Stimulated activated effector memory CD8-positive, alpha-beta T cell treated with anti-CD3 and anti-CD28 coated beads, Interleukin-12 subunit alpha, Interleukin-12 subunit beta, amount 100 ng/mL, for 72 hours (primary cell): Measurements from ENCODE around the gene CBX5.
A peak's percentile ranks its signal among the peaks of the same experiment; 100 is the strongest.
"Not testable (repeated sequence)": the region's sequence is repeated elsewhere in the genome, so short reads cannot be mapped to it uniquely, and the experiment has no call there.

ENCODE experiments used
- ATAC-seq: fragments of 150-1000 bp; cut with Tn5 transposase; 2 replicates; pipeline ENCODE4 v1.10.0; 2021
- DNase-seq, 2 donors: peaks; one replicate each; pipeline ENCODE4 v3.0.0; 2021 to 2022; ENCODE audit warnings: low spot score in 2 of 2
- H3K27ac Mint-ChIP-seq: one replicate; pipeline ENCODE4 v1.8.0; 2022; ENCODE audit warnings: mild to moderate bottlenecking, mixed read lengths
- H3K36me3 Mint-ChIP-seq: one replicate; pipeline ENCODE4 v1.8.0; 2022; ENCODE audit warnings: mild to moderate bottlenecking, mixed read lengths
- H3K4me1 Mint-ChIP-seq: one replicate; pipeline ENCODE4 v1.8.0; 2022; ENCODE audit warnings: mixed read lengths
- H3K4me3 Mint-ChIP-seq: one replicate; pipeline ENCODE4 v1.8.0; 2022; ENCODE audit warnings: mild to moderate bottlenecking, mixed read lengths
- H3K9me3 Mint-ChIP-seq: one replicate; pipeline ENCODE4 v1.8.0; 2022; ENCODE audit warnings: mixed read lengths

CBX5 gene

DNA sequence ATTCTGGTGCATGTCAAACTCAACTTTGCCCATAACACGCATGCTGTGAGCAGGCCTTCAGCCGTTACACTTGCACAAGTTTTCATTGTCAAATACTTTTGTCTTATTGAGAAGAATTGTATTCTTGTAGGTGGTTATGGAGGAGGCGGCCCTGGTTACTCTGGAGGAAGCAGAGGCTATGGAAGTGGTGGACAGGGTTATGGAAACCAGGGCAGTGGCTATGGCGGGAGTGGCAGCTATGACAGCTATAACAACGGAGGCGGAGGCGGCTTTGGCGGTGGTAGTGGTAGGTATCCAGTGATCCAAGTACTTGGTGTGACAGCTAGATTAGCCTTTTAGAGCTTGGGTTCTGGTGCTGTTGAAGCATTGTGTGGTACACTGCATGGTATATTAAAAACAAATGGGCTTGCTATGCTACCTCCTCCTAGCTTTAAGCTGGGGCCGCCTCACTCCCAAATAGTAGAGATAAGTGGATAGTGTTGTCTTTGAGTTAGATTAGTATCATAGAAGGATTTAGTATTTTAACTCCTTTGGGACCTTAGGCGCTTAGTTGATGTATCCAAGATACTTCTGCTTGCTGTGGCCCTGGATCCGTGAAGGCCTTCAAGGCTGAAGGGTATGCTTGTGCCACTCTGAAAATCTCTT, 3.1 kb upstream of the CBX5 start:
- DNase-seq, result no peak
- ATAC-seq, result no peak
- H3K4me1 Mint-ChIP-seq, result peaks cover 54% of the 10 kb centered on the region
- H3K27ac Mint-ChIP-seq, result no peak overlapping the region
- H3K9me3 Mint-ChIP-seq, result no peaks in the 10 kb centered on the region
- H3K4me3 Mint-ChIP-seq, result no peak overlapping the region
- H3K36me3 Mint-ChIP-seq, result no peaks in the 10 kb centered on the region

DNA sequence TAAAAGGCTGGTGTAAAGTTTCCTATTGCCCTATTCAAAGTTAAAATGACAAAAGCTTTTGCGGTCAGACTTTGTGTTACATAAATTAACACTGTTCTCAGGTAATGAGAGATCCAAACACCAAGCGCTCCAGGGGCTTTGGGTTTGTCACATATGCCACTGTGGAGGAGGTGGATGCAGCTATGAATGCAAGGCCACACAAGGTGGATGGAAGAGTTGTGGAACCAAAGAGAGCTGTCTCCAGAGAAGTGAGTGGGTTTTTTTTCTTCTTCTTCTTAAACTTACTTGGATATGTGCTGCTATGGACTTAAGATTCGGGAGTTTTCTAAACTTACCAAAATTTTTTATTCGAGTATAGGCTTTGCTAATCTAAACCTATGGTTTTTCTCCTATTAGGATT, 1.8 kb upstream of the CBX5 start:
- H3K4me1 Mint-ChIP-seq, result peaks cover 51% of the 10 kb centered on the region
- not testable (repeated sequence) for ATAC-seq, DNase-seq, H3K9me3 Mint-ChIP-seq, H3K27ac Mint-ChIP-seq, H3K4me3 Mint-ChIP-seq, H3K36me3 Mint-ChIP-seq

DNA sequence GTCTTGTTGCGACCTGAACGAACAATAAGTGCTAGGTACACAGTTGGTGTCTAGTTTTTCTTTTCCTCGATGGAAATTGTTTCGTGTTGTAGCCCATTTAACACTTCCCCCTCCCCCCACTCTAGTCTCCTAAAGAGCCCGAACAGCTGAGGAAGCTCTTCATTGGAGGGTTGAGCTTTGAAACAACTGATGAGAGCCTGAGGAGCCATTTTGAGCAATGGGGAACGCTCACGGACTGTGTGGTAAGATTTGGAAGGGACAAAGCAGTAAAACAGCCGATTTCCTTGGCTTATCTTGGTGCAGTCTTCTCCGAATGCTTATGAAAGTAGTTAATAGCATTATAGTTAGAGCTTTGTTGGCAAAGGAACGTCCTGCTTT, 1.3 kb upstream of the CBX5 start:
- not testable (repeated sequence) for H3K9me3 Mint-ChIP-seq, H3K27ac Mint-ChIP-seq, ATAC-seq, DNase-seq, H3K36me3 Mint-ChIP-seq, H3K4me3 Mint-ChIP-seq
- peaks cover 55% of the 10 kb centered on the region for H3K4me1 Mint-ChIP-seq

DNA sequence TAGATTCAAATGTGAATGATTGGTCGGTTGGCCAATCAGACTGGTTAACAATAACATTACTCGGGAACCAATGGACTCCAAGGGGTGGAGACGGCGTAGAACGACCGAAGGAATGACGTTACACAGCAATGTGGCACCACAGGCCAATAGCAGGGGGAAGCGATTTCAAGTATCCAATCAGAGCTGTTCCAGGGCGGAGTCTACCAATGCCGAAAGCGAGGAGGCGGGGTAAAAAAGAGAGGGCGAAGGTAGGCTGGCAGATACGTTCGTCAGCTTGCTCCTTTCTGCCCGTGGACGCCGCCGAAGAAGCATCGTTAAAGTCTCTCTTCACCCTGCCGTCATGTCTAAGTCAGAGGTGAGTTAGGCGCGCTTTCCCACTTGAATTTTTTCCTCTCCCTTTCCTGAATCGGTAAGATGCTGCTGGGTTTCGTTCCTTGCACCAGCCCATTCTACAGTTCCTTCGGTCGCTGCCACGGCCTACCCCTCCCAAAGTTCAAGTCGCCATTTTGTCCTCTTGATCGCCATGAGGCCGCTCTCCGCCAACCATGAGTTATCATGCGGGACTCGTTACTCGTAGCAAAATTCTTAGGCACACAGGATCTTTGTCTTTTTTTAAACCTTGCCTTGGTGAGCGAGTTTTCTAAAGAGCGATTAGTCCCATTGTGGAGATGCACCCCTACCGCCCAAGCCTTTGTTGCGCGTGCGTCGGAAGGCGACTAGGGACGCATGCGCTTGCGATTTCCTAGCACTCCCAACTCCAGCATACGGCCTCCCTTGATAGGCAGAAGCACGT, 742 bp upstream of the CBX5 start, which contains the start of gene HNRNPA1:
Gene HNRNPA1 (plus strand): TSS at position 259 of the 793 bp plus-strand sequence. CDS start 82 bp downstream, at position 341.
- DNase-seq, result peak; percentile 77 to 96
- Mint-ChIP-seq H3K9me3 (no peaks in the 10 kb centered on the region), H3K4me3 (no peak within 1 kb of the TSS), H3K36me3 (no peaks in the 10 kb centered on the region), H3K4me1 (peaks cover 55% of the 10 kb centered on the region), H3K27ac (no peak within 1 kb of the TSS)
- peak; percentile 90 for ATAC-seq

DNA sequence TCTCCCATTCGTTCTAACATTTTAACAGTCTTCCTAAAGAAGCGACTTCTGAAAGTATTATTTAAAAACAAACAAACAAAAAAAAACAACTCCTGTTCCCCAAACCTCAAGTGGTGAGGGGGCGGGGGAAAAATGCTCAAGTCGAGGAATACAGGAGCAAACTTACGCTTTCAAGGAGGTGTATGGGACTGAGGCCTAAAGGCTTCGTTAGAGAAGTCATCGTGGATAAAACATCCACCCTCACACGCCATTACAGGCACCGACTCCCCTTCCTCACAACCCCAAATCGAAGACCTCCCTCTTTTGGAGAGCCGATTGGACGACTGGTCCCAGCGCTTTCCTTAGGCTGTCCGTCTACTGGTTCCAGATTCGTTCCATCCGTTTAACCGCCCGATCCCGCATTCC, 693 bp downstream of the CBX5 start:
- no peak overlapping the region for H3K4me3 Mint-ChIP-seq
- H3K9me3 Mint-ChIP-seq, result no peaks in the 10 kb centered on the region
- no peak overlapping the region for H3K27ac Mint-ChIP-seq
- ATAC-seq (no peak), DNase-seq (no peak)
- H3K4me1 Mint-ChIP-seq, result peaks cover 45% of the 10 kb centered on the region
- no peaks in the 10 kb centered on the region for H3K36me3 Mint-ChIP-seq

DNA sequence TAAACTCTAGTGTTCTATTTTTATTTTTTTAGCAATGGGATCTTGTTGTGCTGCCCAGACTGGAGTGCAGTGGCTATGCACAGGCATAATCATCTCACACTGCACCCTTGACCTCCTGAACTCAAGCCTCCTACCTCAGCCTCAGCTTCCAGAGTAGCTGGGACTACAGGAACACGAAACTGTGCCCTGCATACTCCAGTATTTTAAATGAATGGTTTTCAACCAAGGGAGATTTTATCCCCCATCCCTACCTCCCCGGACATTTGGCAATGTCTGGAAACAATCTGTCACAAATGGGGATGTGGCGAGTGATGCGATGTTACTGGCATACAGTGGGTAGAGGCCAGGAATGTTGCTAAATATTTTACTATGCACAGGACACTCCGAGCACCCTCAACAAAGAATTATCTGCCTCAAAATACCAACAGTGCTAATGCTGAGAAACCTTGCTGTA, 2.1 kb downstream of the CBX5 start:
- H3K4me1 Mint-ChIP-seq, result peaks cover 44% of the 10 kb centered on the region

DNA sequence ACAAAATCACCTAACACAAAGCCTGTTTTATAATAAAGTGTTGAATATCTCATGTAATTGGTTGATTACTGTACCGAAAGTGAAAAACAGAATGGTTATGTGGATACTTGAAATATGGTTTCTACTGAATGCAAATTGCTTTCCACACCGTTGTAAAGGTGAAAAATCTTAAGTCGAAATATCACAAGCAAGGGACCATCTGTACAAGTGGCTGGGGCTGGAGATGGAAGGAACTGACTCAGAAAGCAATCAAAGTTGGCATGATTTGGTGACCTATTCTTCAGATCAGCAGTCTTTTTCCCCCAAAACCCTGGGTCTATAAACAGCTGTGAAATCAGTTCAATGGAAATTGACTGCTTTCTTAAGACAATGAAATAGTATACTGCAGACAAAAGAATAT, 3.6 kb downstream of the CBX5 start:
- DNase-seq (no peak), ATAC-seq (no peak)
- H3K27ac Mint-ChIP-seq, result peak overlapping the region; percentile 58
- H3K9me3 Mint-ChIP-seq, result no peaks in the 10 kb centered on the region
- H3K36me3 Mint-ChIP-seq, result peaks cover 27% of the 10 kb centered on the region
- H3K4me1 Mint-ChIP-seq, result peaks cover 50% of the 10 kb centered on the region
- H3K4me3 Mint-ChIP-seq, result no peak overlapping the region

More for the DNA sequence above, 2.1 kb downstream of the CBX5 start:
- Mint-ChIP-seq H3K4me3 (no peak overlapping the region), H3K9me3 (no peaks in the 10 kb centered on the region), H3K27ac (no peak overlapping the region), H3K36me3 (peaks cover 13% of the 10 kb centered on the region)
- DNase-seq, result no peak
- no peak for ATAC-seq

DNA sequence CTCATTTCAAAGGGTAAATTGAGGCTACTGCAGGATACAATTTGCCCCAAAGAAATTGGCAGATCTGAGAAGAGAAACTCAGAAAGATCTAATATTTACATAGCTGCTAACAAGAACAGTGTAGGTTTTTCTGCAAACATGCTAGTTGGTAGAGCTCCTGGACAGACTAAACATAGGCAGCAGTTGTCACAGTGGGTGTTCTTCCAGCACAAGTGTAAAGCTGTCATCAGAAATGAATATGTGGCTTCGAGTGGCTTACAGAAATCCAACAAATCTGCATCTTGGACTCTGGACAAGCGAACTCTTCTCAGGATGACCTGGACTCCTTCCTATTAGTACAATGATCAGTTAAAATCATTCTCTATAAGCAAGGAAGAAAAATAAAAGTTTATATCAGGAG, 5.9 kb downstream of the CBX5 start:
- no peak overlapping the region for H3K27ac Mint-ChIP-seq
- ATAC-seq, result no peak

DNA sequence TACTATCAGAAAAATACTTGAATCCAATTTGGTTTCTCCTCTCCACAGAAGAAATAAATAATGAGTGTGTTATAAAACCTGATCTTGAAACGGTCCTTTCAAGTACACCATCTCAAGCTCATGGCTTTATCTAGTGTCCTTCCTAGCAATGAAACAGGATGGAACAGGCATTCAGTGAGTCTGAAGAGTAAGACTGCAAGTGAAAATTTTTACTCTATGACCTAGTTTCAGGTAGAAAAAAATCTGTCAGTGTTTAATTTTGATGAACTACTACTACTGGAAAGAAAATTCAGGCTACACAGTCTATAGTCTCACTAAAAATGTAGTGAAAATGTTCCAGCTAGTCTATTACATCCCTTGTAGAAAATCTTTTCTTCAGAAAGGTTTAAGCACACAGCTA, 7.7 kb downstream of the CBX5 start:
- peak; percentile 93 for ATAC-seq
- H3K36me3 Mint-ChIP-seq, result peaks cover 39% of the 10 kb centered on the region
- H3K4me1 Mint-ChIP-seq, result peaks cover 60% of the 10 kb centered on the region
- H3K9me3 Mint-ChIP-seq, result no peaks in the 10 kb centered on the region
- peak overlapping the region; percentile 67 for H3K27ac Mint-ChIP-seq
- peak overlapping the region; percentile 47 for H3K4me3 Mint-ChIP-seq
- DNase-seq, result no peak

More for the DNA sequence above, 5.9 kb downstream of the CBX5 start:
- Mint-ChIP-seq H3K4me1 (peaks cover 70% of the 10 kb centered on the region), H3K9me3 (no peaks in the 10 kb centered on the region), H3K4me3 (no peak overlapping the region), H3K36me3 (peaks cover 39% of the 10 kb centered on the region)
- no peak for DNase-seq

DNA sequence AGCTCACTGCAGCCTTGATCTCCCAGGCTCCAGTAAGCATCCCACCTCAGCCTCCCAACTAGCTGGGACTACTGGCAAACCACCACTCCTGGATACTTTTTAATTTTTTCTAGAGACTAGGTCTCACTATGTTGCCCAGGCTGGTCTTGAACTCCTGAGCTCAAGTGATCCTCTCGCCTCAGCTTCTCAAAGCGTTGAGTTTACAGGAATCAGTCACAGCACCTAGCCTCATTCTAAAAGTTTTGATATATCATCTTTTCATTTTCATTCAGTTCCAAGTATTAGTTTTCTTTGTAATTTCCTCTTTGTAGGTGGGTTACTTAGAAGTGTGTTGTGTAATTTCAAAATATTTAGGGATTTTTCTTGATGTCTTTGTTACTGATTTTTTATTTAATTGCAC, 9.6 kb downstream of the CBX5 start:
- DNase-seq, result no peak
- peak overlapping the region; percentile 86 for H3K27ac Mint-ChIP-seq
- H3K4me3 Mint-ChIP-seq, result peak overlapping the region; percentile 47
- peaks cover 47% of the 10 kb centered on the region for H3K4me1 Mint-ChIP-seq
- no peaks in the 10 kb centered on the region for H3K9me3 Mint-ChIP-seq
- ATAC-seq, result peak; percentile 68
- H3K36me3 Mint-ChIP-seq, result peaks cover 39% of the 10 kb centered on the region

DNA sequence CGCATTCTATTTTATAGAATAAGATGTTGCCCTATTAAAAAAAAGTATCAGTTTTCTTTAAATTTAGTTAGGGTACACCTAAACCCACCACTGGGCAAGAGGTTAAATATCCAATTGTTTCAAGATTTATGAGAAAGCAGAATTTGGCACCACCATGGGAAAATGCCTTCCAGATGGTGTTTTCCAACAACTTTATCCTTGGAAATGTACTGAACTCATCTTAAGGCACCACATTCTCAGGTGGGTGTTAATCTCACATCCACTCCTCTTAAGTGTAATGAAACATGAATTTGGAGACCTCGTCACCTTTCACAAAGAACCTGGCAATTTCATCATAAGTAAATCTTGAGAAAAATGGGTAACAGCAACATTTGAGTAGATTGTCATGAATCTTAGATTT, 13.1 kb downstream of the CBX5 start:
- ATAC-seq (no peak), DNase-seq (no peak)
- Mint-ChIP-seq H3K4me3 (no peak overlapping the region), H3K4me1 (peaks cover 41% of the 10 kb centered on the region), H3K36me3 (peaks cover 17% of the 10 kb centered on the region), H3K9me3 (no peaks in the 10 kb centered on the region), H3K27ac (no peak overlapping the region)

DNA sequence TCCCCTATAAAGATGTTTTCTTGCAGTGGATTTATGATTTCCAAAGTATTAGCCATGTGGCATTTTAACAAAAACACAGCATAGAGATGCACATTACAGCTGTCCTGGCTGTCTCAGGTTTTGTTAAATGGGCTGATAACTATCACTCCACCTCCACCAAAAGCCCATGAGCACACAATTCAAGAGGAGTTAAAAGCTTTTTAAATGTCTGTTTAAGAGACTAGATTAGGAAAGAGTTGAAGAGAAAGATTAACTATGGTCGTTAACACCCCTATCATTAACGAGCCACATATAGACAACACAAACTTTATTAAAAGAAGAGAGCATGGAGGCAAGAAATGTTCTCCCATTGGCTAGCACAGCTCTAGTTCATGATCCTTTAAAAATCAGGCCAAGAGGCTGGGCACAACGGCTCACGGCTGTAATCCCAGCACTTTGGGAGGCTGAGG, 14.5 kb downstream of the CBX5 start:
- H3K4me3 Mint-ChIP-seq, result no peak overlapping the region
- H3K27ac Mint-ChIP-seq, result no peak overlapping the region
- no peaks in the 10 kb centered on the region for H3K9me3 Mint-ChIP-seq
- peaks cover 28% of the 10 kb centered on the region for H3K4me1 Mint-ChIP-seq
- H3K36me3 Mint-ChIP-seq, result peaks cover 5% of the 10 kb centered on the region
- DNase-seq (no peak), ATAC-seq (no peak)

DNA sequence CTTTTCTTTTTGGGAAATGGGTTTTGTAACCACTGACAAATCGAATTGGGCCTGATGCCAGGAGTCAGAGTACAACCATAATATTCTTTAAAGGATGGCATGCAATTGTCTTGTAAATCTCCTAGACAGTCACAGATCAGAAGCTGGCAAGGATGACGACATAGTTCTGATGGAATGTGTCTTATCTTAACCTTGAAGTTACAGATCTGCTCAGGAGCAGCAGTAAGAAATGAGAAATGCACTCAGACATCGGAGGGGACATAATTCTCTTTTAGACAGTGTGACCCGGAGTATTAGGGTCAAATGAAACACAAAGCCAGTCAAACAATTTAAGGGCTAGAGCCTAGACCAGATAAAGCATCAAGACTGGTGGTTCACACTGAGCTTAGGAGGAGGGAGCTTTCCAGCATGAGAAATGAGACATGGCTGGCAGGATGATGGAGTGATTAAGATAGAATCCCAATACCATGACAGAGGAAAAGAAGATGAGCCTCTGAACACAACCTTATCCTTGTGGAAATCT, 17.5 kb downstream of the CBX5 start:
- Mint-ChIP-seq H3K4me1 (peaks cover 26% of the 10 kb centered on the region), H3K4me3 (no peak overlapping the region), H3K27ac (no peak overlapping the region), H3K36me3 (peaks cover 6% of the 10 kb centered on the region), H3K9me3 (no peaks in the 10 kb centered on the region)
- ATAC-seq (no peak), DNase-seq (no peak)

DNA sequence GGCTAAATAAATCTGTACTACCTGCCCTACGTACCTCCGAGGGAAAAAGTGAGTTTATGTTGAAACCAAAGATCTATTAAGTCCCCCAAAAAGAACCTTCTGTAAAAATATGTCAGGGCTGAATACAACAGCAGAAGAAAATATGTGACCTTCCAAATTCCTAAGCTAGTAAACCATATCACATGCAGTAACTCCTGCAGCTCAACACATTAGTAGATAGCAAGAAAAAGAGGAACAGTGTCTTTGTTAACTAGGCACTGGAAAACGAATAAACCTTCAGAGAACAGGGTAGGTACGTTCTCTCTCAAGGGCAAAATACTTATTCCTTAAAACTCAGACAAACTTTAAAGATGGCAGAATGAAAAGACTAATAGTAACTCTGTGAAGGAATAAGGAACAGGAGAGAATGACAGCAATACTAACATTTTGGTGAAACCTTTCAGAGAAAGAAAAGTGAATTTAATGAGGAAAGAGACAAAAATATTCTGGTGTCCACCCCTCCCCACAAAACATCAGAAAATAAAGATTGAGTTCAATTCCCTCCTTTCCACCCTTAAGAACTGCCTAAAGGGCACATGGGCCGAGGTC, 18.0 kb downstream of the CBX5 start:
- no peak for DNase-seq
- no peak overlapping the region for H3K4me3 Mint-ChIP-seq
- H3K4me1 Mint-ChIP-seq, result peaks cover 26% of the 10 kb centered on the region
- peaks cover 11% of the 10 kb centered on the region for H3K36me3 Mint-ChIP-seq
- ATAC-seq, result no peak
- no peak overlapping the region for H3K27ac Mint-ChIP-seq
- H3K9me3 Mint-ChIP-seq, result no peaks in the 10 kb centered on the region

DNA sequence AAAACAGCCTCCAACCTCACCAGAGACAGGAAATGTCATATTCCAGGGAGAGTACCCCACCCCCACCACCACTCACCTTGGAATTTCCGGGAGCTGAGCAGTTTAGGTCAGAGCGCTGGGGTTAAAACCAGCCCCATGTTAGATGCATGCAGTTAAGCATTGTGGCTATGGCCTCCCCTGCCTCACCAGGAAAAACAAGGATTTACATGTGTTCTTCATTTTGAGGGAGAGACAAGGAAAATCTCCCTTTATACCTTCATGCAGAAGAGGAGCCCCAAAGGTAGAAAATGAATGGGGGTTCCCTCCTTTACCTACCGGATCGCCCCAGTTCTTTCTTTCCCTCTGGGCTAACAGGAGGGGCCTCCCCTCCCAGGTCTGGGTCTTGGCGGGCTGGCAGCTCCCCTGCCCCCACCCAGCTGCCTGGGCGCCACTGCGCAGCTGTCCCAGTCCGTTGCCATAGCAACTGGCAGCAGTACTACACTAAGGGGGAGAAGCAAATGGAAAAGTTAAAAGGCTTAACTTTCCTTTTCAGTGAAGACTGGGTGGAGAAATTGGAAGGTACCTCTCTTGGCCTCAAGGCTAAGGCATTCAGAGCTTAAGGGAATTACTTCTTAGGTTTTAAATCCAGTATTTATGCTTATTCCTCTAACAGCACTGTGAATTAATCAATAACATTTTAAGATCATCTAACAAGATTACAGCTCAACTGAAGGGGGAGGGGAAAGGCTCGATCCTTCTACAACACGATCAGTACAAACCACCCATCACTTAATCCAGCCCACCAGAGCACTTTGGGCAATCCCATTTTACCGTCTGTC, 20.5 kb downstream of the CBX5 start:
- H3K4me1 Mint-ChIP-seq, result peaks cover 14% of the 10 kb centered on the region
- H3K27ac Mint-ChIP-seq, result no peak overlapping the region
- H3K9me3 Mint-ChIP-seq, result no peaks in the 10 kb centered on the region
- peaks cover 36% of the 10 kb centered on the region for H3K36me3 Mint-ChIP-seq
- ATAC-seq (peak; percentile 36), DNase-seq (no peak)
- no peak overlapping the region for H3K4me3 Mint-ChIP-seq
